Fibroblast of the aortic adventitia (primary cell): ENCODE results near the gene RACK1. TPM values are rescaled to one million over a fixed set of nuclear protein-coding genes. Genes with fewer than 3 reads are reported as not detected.

Experiments used
- DNase-seq: peaks from one replicate; pipeline ENCODE4 v3.0.0-alpha.2; 2010; ENCODE audit warnings: low read depth
- H3K4me3 ChIP-seq: 2 replicates; pipeline ENCODE4 v1.5.1; 2011; ENCODE audit warnings: low read depth, mild to moderate bottlenecking, control low read depth, low read length, moderate library complexity
- CTCF ChIP-seq: IDR thresholded peaks from 2 replicates; pipeline ENCODE4 v1.5.1; 2011; ENCODE audit warnings: mild to moderate bottlenecking, low read length, control low read depth, inconsistent platforms; ENCODE audit not compliant: insufficient read depth
- total RNA-seq: library from RNA; depleted of rRNA; stranded (reverse); fragments of >200 nt; gene quantifications from 2 replicates; pipeline ENCODE4 v1.2.3, GENCODE V29; 2012; ENCODE audit warnings: low replicate concordance

RACK1 gene
- total RNA-seq, 1 donor: 4,931 TPM

GRCh38 chr5:181241393-181241975 lies 2.2 kb downstream of the RACK1 start:
- peak overlapping the region; percentile 94 for H3K4me3 ChIP-seq
- no peak for TF ChIP-seq CTCF
- peak; percentile 86 for DNase-seq

GRCh38 chr5:181239062-181239663 lies 4.5 kb downstream of the RACK1 start:
- no peak for DNase-seq
- H3K4me3 ChIP-seq: no peak overlapping the region
- no peak for TF ChIP-seq CTCF

GRCh38 chr5:181237729-181238385 lies 5.8 kb downstream of the RACK1 start:
- no peak overlapping the region for H3K4me3 ChIP-seq
- DNase-seq: no peak
- TF ChIP-seq CTCF: no peak

- no peak for TF ChIP-seq CTCF
- no peak for DNase-seq
Measured at GRCh38 chr5:181236954-181237641, 6.6 kb downstream of the RACK1 start.

GRCh38 chr5:181236471-181236870 lies 7.2 kb downstream of the RACK1 start:
- H3K4me3 ChIP-seq: no peak overlapping the region
- no peak for DNase-seq
- no peak for TF ChIP-seq CTCF

More at GRCh38 chr5:181236954-181237641, 6.6 kb downstream of the RACK1 start:
- H3K4me3 ChIP-seq: no peak overlapping the region

- no peak overlapping the region for H3K4me3 ChIP-seq
- DNase-seq: no peak
- no peak for TF ChIP-seq CTCF
Measured at GRCh38 chr5:181235689-181236366, 7.9 kb downstream of the RACK1 start.
